SK-N-SH (cell line): Measurements from ENCODE around the gene TCAF1.
"Not testable (repeated sequence)": the region's sequence is repeated elsewhere in the genome, so short reads cannot be mapped to it uniquely, and the experiment has no call there.

Experiments used
- CTCF ChIP-seq: fragments of 200-600 bp; sonication (generic); IDR thresholded peaks from 2 replicates; pipeline ENCODE4 v1.6.1; 2017; ENCODE audit warnings: antibody characterized with exemption, mild to moderate bottlenecking, moderate library complexity
- EZH2phosphoT487 ChIP-seq: fragments of 200-600 bp; sonication (generic); IDR thresholded peaks from 2 replicates; pipeline ENCODE4 v1.6.1; 2017; ENCODE audit warnings: low read depth, mixed run types, mild to moderate bottlenecking, antibody characterized with exemption, moderate library complexity, borderline replicate concordance
- GABPA ChIP-seq: IDR thresholded peaks from 2 replicates; pipeline ENCODE4 v1.4.0; 2012; ENCODE audit warnings: low read depth, mild to moderate bottlenecking
- MAX ChIP-seq: IDR thresholded peaks from 2 replicates; pipeline ENCODE4 v1.4.0; 2012; ENCODE audit warnings: low read depth
- PBX3 ChIP-seq: IDR thresholded peaks from 2 replicates; pipeline ENCODE4; 2012
- POLR2AphosphoS5 ChIP-seq: IDR thresholded peaks from 2 replicates; pipeline ENCODE4 v1.6.1; 2012; ENCODE audit warnings: low read depth, low read length
- RAD21 ChIP-seq: IDR thresholded peaks from 2 replicates; pipeline ENCODE4 v1.6.1; 2012; ENCODE audit warnings: mild to moderate bottlenecking, low read length
- RCOR1 ChIP-seq: fragments of 150-350 bp; IDR thresholded peaks from 2 replicates; pipeline ENCODE4 v1.6.1; 2017; ENCODE audit warnings: antibody characterized with exemption, low read length
- REST ChIP-seq: IDR thresholded peaks from 2 replicates; pipeline ENCODE4 v1.6.1; 2012; ENCODE audit warnings: mild to moderate bottlenecking, low read depth, low read length, moderate library complexity
- RFX5 ChIP-seq: IDR thresholded peaks from 2 replicates; pipeline ENCODE4 v1.6.1; 2012; ENCODE audit warnings: mild to moderate bottlenecking, improper control_type of control experiment, low read length
- SIN3A ChIP-seq: IDR thresholded peaks from 2 replicates; pipeline ENCODE4 v1.6.1; 2012; ENCODE audit warnings: low read depth, mild to moderate bottlenecking, low read length, moderate library complexity, borderline replicate concordance
- SMC3 ChIP-seq: IDR thresholded peaks from 2 replicates; pipeline ENCODE4 v1.6.1; 2012; ENCODE audit warnings: low read depth, low read length, improper control_type of control experiment
- YY1 ChIP-seq: IDR thresholded peaks from 2 replicates; pipeline ENCODE4 v1.4.0; 2012; ENCODE audit warnings: low read depth, mild to moderate bottlenecking

GRCh38 chr7:143806664-143807071, 95.3 kb downstream of the TCAF1 start:
- not testable (repeated sequence) for TF ChIP-seq CTCF, PBX3, SIN3A, REST, SMC3, RAD21, POLR2AphosphoS5, GABPA, RFX5, EZH2phosphoT487, YY1, MAX, RCOR1
